ENCODE measurements around the gene EID2. TPM values are rescaled to one million over a fixed set of nuclear protein-coding genes. Genes with fewer than 3 reads are reported as not detected.

The EID2 gene
- total and polyA plus RNA-seq, 2 of the 8 experiments (the other 6 are each of a cell fraction or from before 2014, with no cell fraction given) = 7.8 to 29.6 TPM

DNA sequence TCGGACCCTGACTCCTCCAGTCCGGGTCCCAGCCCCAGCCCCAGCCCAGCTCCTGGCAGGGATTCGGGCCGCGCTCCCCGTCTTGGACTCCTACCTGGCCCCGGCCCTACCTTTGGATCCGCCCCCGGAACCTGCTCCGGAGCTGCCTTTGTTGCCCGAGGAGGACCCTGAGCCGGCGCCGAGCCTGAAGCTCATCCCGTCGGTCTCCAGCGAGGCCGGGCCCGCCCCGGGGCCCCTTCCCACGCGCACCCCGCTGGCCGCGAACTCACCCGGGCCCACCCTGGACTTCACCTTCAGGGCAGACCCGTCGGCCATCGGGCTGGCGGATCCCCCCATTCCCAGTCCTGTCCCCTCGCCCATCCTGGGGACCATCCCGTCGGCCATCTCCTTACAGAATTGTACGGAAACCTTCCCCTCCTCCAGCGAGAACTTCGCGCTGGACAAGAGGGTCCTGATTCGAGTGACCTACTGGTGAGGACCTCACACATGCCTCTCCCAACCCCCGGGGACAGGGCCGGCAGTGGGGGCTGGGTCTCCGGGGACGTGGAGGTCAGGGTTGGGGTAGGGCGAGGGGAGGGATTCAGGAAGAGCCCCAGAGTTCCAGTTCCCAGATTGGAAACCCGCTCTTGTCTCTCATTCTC lies 24.3 kb downstream of the EID2 start:
- H3K23me2 ChIP-seq (ENCODE audit: low read depth, low read length) = peaks cover 10% of the 10 kb centered on the region; the same call in 1 of the 2 replicates
- peak overlapping the region; percentile 36 for H3K56ac ChIP-seq (replicated peaks; ENCODE audit: insufficient read length, low read depth, low read length)
- POLR2A ChIA-PET (ENCODE audit: partially characterized antibody) = interaction anchor here (0.8 to 4.2 kb wide), 20 partner anchors 9 to 124 kb away, joined by 3 to 24 read pairs (median 5); partner anchors contain the start of genes EID2, EID2B, MED29 and RPS16
- H3K79me1 ChIP-seq (ENCODE audit: low read depth, low read length) = peaks cover 10% of the 10 kb centered on the region
- H3K79me2 ChIP-seq (ENCODE audit: control insufficient read depth in 1 of 2, insufficient read depth in 2 of 2, low read length in 2 of 2) = peaks cover 0 to 7% of the 10 kb centered on the region in 2 experiments; a peak in 3 of 4 replicates
- peaks cover 0 to 2% (median 0%) of the 10 kb centered on the region in 4 experiments; a peak in 3 of 7 replicates for H3K27me3 ChIP-seq (replicated peaks in 1 of 4; ENCODE audit: control insufficient read depth in 3 of 4, extremely low read depth in 1 of 4, insufficient read depth in 3 of 4, low read length in 3 of 4)
- peak overlapping the region; percentile 76 to 95 (median 90) for H3K4me3 ChIP-seq (ENCODE audit: extremely low read depth in 1 of 4, insufficient read depth in 2 of 4, low read depth in 3 of 4, low read length in 4 of 4)
- DNase-seq (ENCODE audit: low read depth in 1 of 2, low spot score in 2 of 2) (no peak), FAIRE-seq (no peak)
- H2BK20ac ChIP-seq (ENCODE audit: low read length) = no peak overlapping the region
- peaks cover 2 to 3% of the 10 kb centered on the region in 2 experiments for H4K20me1 ChIP-seq (replicated peaks in 1 of 2; ENCODE audit: control insufficient read depth in 1 of 2, insufficient read depth in 2 of 2, low read length in 2 of 2)
- H4K91ac ChIP-seq (replicated peaks; ENCODE audit: insufficient read length, low read length) = peak overlapping the region; percentile 20
- no peaks in the 10 kb centered on the region for H3K9me3 ChIP-seq (ENCODE audit: insufficient read depth in 2 of 2, low read depth in 1 of 2, low read length in 1 of 2)
- 0 out of 2 replicates have a peak overlapping the region, but pooled peaks have one; percentile 39 for H2BK12ac ChIP-seq (ENCODE audit: low read depth, low read length)
- H2BK120ac ChIP-seq (replicated peaks; ENCODE audit: low read depth, low read length) = no peak overlapping the region
- H3K9ac ChIP-seq (replicated peaks in 1 of 4; ENCODE audit: extremely low read depth in 1 of 4, low read depth in 3 of 4, low read length in 3 of 4) = peak overlapping the region; percentile 61 to 77 (median 70)
- H2BK15ac ChIP-seq (ENCODE audit: low read length) = no peak overlapping the region
- H3K18ac ChIP-seq (ENCODE audit: extremely low read depth, low read length) = peak overlapping the region; percentile 88
- H3K36me3 ChIP-seq (ENCODE audit: control insufficient read depth in 2 of 4, insufficient read depth in 4 of 4, low read length in 3 of 4) = peaks cover 1 to 6% (median 3%) of the 10 kb centered on the region in 4 experiments; a peak in 3 of 8 replicates
- CTCF ChIA-PET (ENCODE audit: partially characterized antibody) = interaction anchor here (0.9 to 10.7 kb wide), 6 partner anchors 12 to 104 kb away, joined by 3 to 101 read pairs (median 10); partner anchors contain the start of genes EID2B and PLEKHG2
- H3K14ac ChIP-seq (ENCODE audit: insufficient read length) = no peak overlapping the region
- peak overlapping the region; percentile 56 to 85 for H3K4me2 ChIP-seq (ENCODE audit: insufficient read depth in 1 of 2, low read depth in 2 of 2, low read length in 2 of 2)
- peak overlapping the region; percentile 22 for H4K8ac ChIP-seq (ENCODE audit: extremely low read depth, insufficient read depth, low read length)
- no peak overlapping the region for H3K23ac ChIP-seq (ENCODE audit: insufficient read length)
- H3K27ac ChIP-seq (ENCODE audit: low read depth, low read length) = peak overlapping the region; percentile 61; the same call in 1 of the 2 replicates
- peak overlapping the region; percentile 38 for H3K4ac ChIP-seq (replicated peaks; ENCODE audit: insufficient read length, low read depth, low read length)
- peaks cover 0 to 11% (median 5%) of the 10 kb centered on the region in 4 experiments; a peak in 6 of 7 replicates for H3K4me1 ChIP-seq (replicated peaks in 1 of 4; ENCODE audit: control insufficient read depth in 3 of 4, insufficient read depth in 4 of 4, low read length in 3 of 4)
- H2AFZ ChIP-seq (ENCODE audit: low read length) = 0 out of 2 replicates have a peak overlapping the region, but pooled peaks have one; percentile 43
- no peak overlapping the region for H2AK5ac ChIP-seq (ENCODE audit: low read depth, low read length)
- peak overlapping the region; percentile 8 for H4K5ac ChIP-seq (ENCODE audit: insufficient read length, low read depth, low read length)
- WGBS, 2 experiments (ENCODE audit: extremely low coverage in 1 of 2, insufficient coverage in 1 of 2, insufficient read length in 1 of 2, insufficient replicate concordance in 2 of 2, low coverage in 1 of 2, low lambda C conversion rate in 2 of 2, missing lambda C conversion rate in 1 of 2) = 2% methylated on average over 33 of the region's 44 CpGs; no CpG with 5 or more reads in 1 of the 2 experiments
- H2BK5ac ChIP-seq (ENCODE audit: low read depth, low read length) = peak overlapping the region; percentile 55; the same call in 1 of the 2 replicates
- TF ChIP-seq MAX (IDR thresholded peaks at IDR 0.05) (no peak), POLR2A (IDR thresholded peaks at IDR 0.05; ENCODE audit: control extremely low read depth in 1 of 2, low read depth in 2 of 2, low read length in 2 of 2) (peak in 1 of 2 experiments; percentile 14; a peak in 1 of 3 replicates), POU5F1 (IDR thresholded peaks at IDR 0.05; ENCODE audit: low read depth, low read length) (no peak), PHF8 (conservative IDR thresholded peaks at IDR 0.05; ENCODE audit: low read depth, low read length) (0 out of 2 replicates have a peak, but pooled peaks have one; percentile 25), KDM4A (IDR thresholded peaks at IDR 0.05; ENCODE audit: low read depth, low read length, severe bottlenecking) (peak; percentile 81), SIX5 (IDR thresholded peaks at IDR 0.05; ENCODE audit: low read depth, low read length) (no peak), ASH2L (IDR thresholded peaks at IDR 0.05; ENCODE audit: low read length) (peak; percentile 60), MAFK (IDR thresholded peaks at IDR 0.05; ENCODE audit: low read depth, low read length) (no peak), USF2 (IDR thresholded peaks at IDR 0.05; ENCODE audit: low read length) (no peak)
- TF ChIP-seq, protein P1, sequence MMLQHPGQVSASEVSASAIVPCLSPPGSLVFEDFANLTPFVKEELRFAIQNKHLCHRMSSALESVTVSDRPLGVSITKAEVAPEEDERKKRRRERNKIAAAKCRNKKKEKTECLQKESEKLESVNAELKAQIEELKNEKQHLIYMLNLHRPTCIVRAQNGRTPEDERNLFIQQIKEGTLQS (IDR thresholded peaks at IDR 0.05; ENCODE audit: insufficient read depth, low read depth, low read length) = no peak
